Measurements from ENCODE around the gene SPACA6. TPM values are rescaled to one million over a fixed set of nuclear protein-coding genes. Genes with fewer than 3 reads are reported as not detected.
"Not testable (repeated sequence)": the region's sequence is repeated elsewhere in the genome, so short reads cannot be mapped to it uniquely, and the experiment has no call there.

SPACA6 gene
- total and polyA plus RNA-seq, 2 donors from 2014 or later = 18.9 to 25.4 TPM

- no peak overlapping the region for H3K27ac ChIP-seq (ENCODE audit: low read depth in 2 of 2, low read length in 2 of 2)
- intact Hi-C loops (cut with DNase I) = no loop called here
- no peak for TF ChIP-seq CTCF (IDR thresholded peaks at IDR 0.05; ENCODE audit: borderline replicate concordance, extremely low read depth, insufficient read depth)
Observed at GRCh38 chr19:51737389-51737788, 44.3 kb downstream of the SPACA6 start.

GRCh38 chr19:51737924-51738323 is 44.8 kb downstream of the SPACA6 start:
- no peaks in the 10 kb centered on the region for H3K4me1 ChIP-seq (ENCODE audit: control insufficient read depth in 2 of 3, insufficient read depth in 2 of 3, low read depth in 1 of 3, low read length in 3 of 3)
- TF ChIP-seq CTCF (IDR thresholded peaks at IDR 0.05; ENCODE audit: borderline replicate concordance, extremely low read depth, insufficient read depth) = no peak
- intact Hi-C loops (cut with DNase I) = no loop called here
- FAIRE-seq = no peak
- no peak overlapping the region for H3K9ac ChIP-seq (ENCODE audit: low read length in 3 of 3)
- H3K27me3 ChIP-seq (ENCODE audit: control insufficient read depth, insufficient read depth, low read length) = no peaks in the 10 kb centered on the region
- H3K9me3 ChIP-seq (ENCODE audit: control insufficient read depth in 2 of 3, insufficient read depth in 1 of 3, low read length in 3 of 3) = no peaks in the 10 kb centered on the region
- no peak overlapping the region for H3K4me3 ChIP-seq (ENCODE audit: low read length in 3 of 3)
- no peaks in the 10 kb centered on the region for H3K36me3 ChIP-seq (ENCODE audit: control insufficient read depth in 2 of 3, insufficient read depth in 3 of 3, low read length in 3 of 3)
- no peak overlapping the region for H3K27ac ChIP-seq (ENCODE audit: low read depth in 2 of 2, low read length in 2 of 2)
- DNase-seq = no peak

More at GRCh38 chr19:51737389-51737788, 44.3 kb downstream of the SPACA6 start:
- no peaks in the 10 kb centered on the region for H3K4me1 ChIP-seq (ENCODE audit: control insufficient read depth in 2 of 3, insufficient read depth in 2 of 3, low read depth in 1 of 3, low read length in 3 of 3)
- no peaks in the 10 kb centered on the region for H3K36me3 ChIP-seq (ENCODE audit: control insufficient read depth in 2 of 3, insufficient read depth in 3 of 3, low read length in 3 of 3)
- no peak overlapping the region for H3K4me3 ChIP-seq (ENCODE audit: low read length in 3 of 3)
- no peak for FAIRE-seq
- DNase-seq = no peak
- H3K9me3 ChIP-seq (ENCODE audit: control insufficient read depth in 2 of 3, insufficient read depth in 1 of 3, low read length in 3 of 3) = no peaks in the 10 kb centered on the region
- H3K9ac ChIP-seq (ENCODE audit: low read length in 3 of 3) = no peak overlapping the region
- no peaks in the 10 kb centered on the region for H3K27me3 ChIP-seq (ENCODE audit: control insufficient read depth, insufficient read depth, low read length)

- H3K36me3 ChIP-seq (ENCODE audit: control insufficient read depth in 2 of 3, insufficient read depth in 3 of 3, low read length in 3 of 3); H3K27me3 ChIP-seq (ENCODE audit: control insufficient read depth, insufficient read depth, low read length); intact Hi-C loops (cut with DNase I); H3K4me3 ChIP-seq (ENCODE audit: low read length in 3 of 3); H3K9ac ChIP-seq (ENCODE audit: low read length in 3 of 3); FAIRE-seq; H3K4me1 ChIP-seq (ENCODE audit: control insufficient read depth in 2 of 3, insufficient read depth in 2 of 3, low read depth in 1 of 3, low read length in 3 of 3); DNase-seq; H3K9me3 ChIP-seq (ENCODE audit: control insufficient read depth in 2 of 3, insufficient read depth in 1 of 3, low read length in 3 of 3); H3K27ac ChIP-seq (ENCODE audit: low read depth in 2 of 2, low read length in 2 of 2): not testable (repeated sequence)
Observed at GRCh38 chr19:51738523-51738922, 45.4 kb downstream of the SPACA6 start.

GRCh38 chr19:51739466-51740213 is 46.5 kb downstream of the SPACA6 start:
- intact Hi-C loops (cut with DNase I) = no loop called here

More at GRCh38 chr19:51739466-51740213, 46.5 kb downstream of the SPACA6 start:
- no peak overlapping the region for H3K27ac ChIP-seq (ENCODE audit: low read depth in 2 of 2, low read length in 2 of 2)
- H3K9me3 ChIP-seq (ENCODE audit: control insufficient read depth in 2 of 3, insufficient read depth in 1 of 3, low read length in 3 of 3) = no peaks in the 10 kb centered on the region
- H3K36me3 ChIP-seq (ENCODE audit: control insufficient read depth in 2 of 3, insufficient read depth in 3 of 3, low read length in 3 of 3) = no peaks in the 10 kb centered on the region
- H3K27me3 ChIP-seq (ENCODE audit: control insufficient read depth, insufficient read depth, low read length) = no peaks in the 10 kb centered on the region
- H3K4me3 ChIP-seq (ENCODE audit: low read length in 3 of 3) = no peak overlapping the region
- FAIRE-seq (no peak), DNase-seq (no peak)
- H3K9ac ChIP-seq (ENCODE audit: low read length in 3 of 3) = no peak overlapping the region
- TF ChIP-seq CTCF (IDR thresholded peaks at IDR 0.05; ENCODE audit: borderline replicate concordance, extremely low read depth, insufficient read depth) = no peak
- H3K4me1 ChIP-seq (ENCODE audit: control insufficient read depth in 2 of 3, insufficient read depth in 2 of 3, low read depth in 1 of 3, low read length in 3 of 3) = no peaks in the 10 kb centered on the region

Data from kidney (tissue), 14 donors.